CD14-positive monocyte (primary cell): ENCODE data around the gene DLGAP1. TPM values are rescaled to one million over a fixed set of nuclear protein-coding genes. Genes with fewer than 3 reads are reported as not detected.

Experiments used
- DNase-seq, 3 donors: peaks; one replicate each; pipeline ENCODE4 v3.0.0-alpha.2; 2011 to 2022
- H2AFZ ChIP-seq: 2 replicates; pipeline ENCODE4 v1.6.0; 2012; ENCODE audit warnings: mild to moderate bottlenecking, low read depth, low read length, inconsistent platforms; ENCODE audit not compliant: insufficient read depth, poor library complexity, severe bottlenecking
- H3K27ac ChIP-seq, 2 donors: 1 replicate in 1 of 2; 2 replicates in 1 of 2; pipeline ENCODE4 v1.5.1; 2012 to 2013; ENCODE audit warnings: low read length in 2 of 2, control low read depth in 1 of 2, inconsistent platforms in 1 of 2, low read depth in 1 of 2, mild to moderate bottlenecking in 1 of 2
- H3K27me3 ChIP-seq, 2 donors: one replicate each; pipeline versions ENCODE4 v1.6.0 to v1.6.1; 2011 to 2013; ENCODE audit warnings: low read length in 2 of 2; ENCODE audit not compliant: control insufficient read depth in 2 of 2, insufficient read depth in 2 of 2
- H3K36me3 ChIP-seq, 2 donors: replicated peaks in 1 of 2; 1 replicate in 1 of 2; 2 replicates in 1 of 2; pipeline versions ENCODE4 v1.5.1 to v1.6.1; 2012 to 2013; ENCODE audit warnings: low read length in 2 of 2, control low read depth in 1 of 2, inconsistent platforms in 1 of 2, mild to moderate bottlenecking in 1 of 2; ENCODE audit not compliant: insufficient read depth in 2 of 2, control insufficient read depth in 1 of 2
- H3K4me1 ChIP-seq, 2 donors: 1 replicate in 1 of 2; 2 replicates in 1 of 2; pipeline versions ENCODE4 v1.5.1 to v1.6.1; 2012 to 2013; ENCODE audit warnings: low read length in 2 of 2, control low read depth in 1 of 2, inconsistent platforms in 1 of 2, mild to moderate bottlenecking in 1 of 2, moderate library complexity in 1 of 2; ENCODE audit not compliant: insufficient read depth in 2 of 2, control insufficient read depth in 1 of 2
- H3K4me2 ChIP-seq: replicated peaks from 2 replicates; pipeline ENCODE3; 2012; ENCODE audit warnings: low read length, moderate library complexity, mild to moderate bottlenecking; ENCODE audit not compliant: poor library complexity, severe bottlenecking; ENCODE audit errors: extremely low read depth
- H3K4me3 ChIP-seq, 3 experiments: fragments of 200-600 bp in 1 of 3; sonication (generic) in 1 of 3; replicated peaks in 1 of 3; 1 replicate in 2 of 3; 2 replicates in 1 of 3; pipeline ENCODE4 v1.5.1; 2011 to 2013; ENCODE audit warnings: low read length in 3 of 3, mild to moderate bottlenecking in 3 of 3, control low read depth in 2 of 3, low read depth in 2 of 3, inconsistent platforms in 1 of 3, moderate library complexity in 1 of 3
- H3K79me2 ChIP-seq: 2 replicates; pipeline ENCODE4 v1.6.0; 2012; ENCODE audit warnings: mild to moderate bottlenecking, control low read depth, inconsistent platforms, low read length, moderate library complexity; ENCODE audit not compliant: insufficient read depth
- H3K9ac ChIP-seq: 2 replicates; pipeline ENCODE4 v1.6.0; 2017; ENCODE audit warnings: low read length, mild to moderate bottlenecking; ENCODE audit not compliant: insufficient read depth, poor library complexity, severe bottlenecking
- H3K9me3 ChIP-seq, 2 donors: replicated peaks in 1 of 2; 1 replicate in 1 of 2; 2 replicates in 1 of 2; pipeline versions ENCODE4 v1.5.1 to v1.6.1; 2012 to 2013; ENCODE audit warnings: low read length in 2 of 2, control low read depth in 1 of 2; ENCODE audit not compliant: control insufficient read depth in 1 of 2, insufficient read depth in 1 of 2
- H4K20me1 ChIP-seq: 2 replicates; pipeline ENCODE4 v1.6.0; 2012; ENCODE audit warnings: mild to moderate bottlenecking, low read length, control low read depth, moderate library complexity; ENCODE audit not compliant: insufficient read depth
- H3K27ac Mint-ChIP-seq, 7 donors: one replicate each; pipeline ENCODE4 v1.8.0; 2020; ENCODE audit warnings: mild to moderate bottlenecking in 7 of 7, mixed read lengths in 7 of 7, moderate library complexity in 6 of 7, inconsistent platforms in 2 of 7
- H3K27me3 Mint-ChIP-seq, 3 donors: one replicate each; pipeline ENCODE4 v1.8.0; 2021 to 2022; ENCODE audit warnings: low read depth in 3 of 3, mild to moderate bottlenecking in 3 of 3, mixed read lengths in 3 of 3, moderate library complexity in 3 of 3, inconsistent platforms in 1 of 3
- H3K36me3 Mint-ChIP-seq, 2 donors: one replicate each; pipeline ENCODE4 v1.8.0; 2020; ENCODE audit warnings: mixed read lengths in 2 of 2, inconsistent platforms in 1 of 2, mild to moderate bottlenecking in 1 of 2
- H3K4me1 Mint-ChIP-seq: one replicate; pipeline ENCODE4 v1.8.0; 2020; ENCODE audit warnings: mild to moderate bottlenecking, mixed read lengths
- H3K4me3 Mint-ChIP-seq, 2 donors: one replicate each; pipeline ENCODE4 v1.8.0; 2020; ENCODE audit warnings: mild to moderate bottlenecking in 2 of 2, mixed read lengths in 2 of 2, moderate library complexity in 1 of 2
- H3K9me3 Mint-ChIP-seq, 7 donors: one replicate each; pipeline ENCODE4 v1.8.0; 2020 to 2022; ENCODE audit warnings: mixed read lengths in 7 of 7, mild to moderate bottlenecking in 6 of 7, moderate library complexity in 6 of 7, inconsistent platforms in 2 of 7
- CTCF ChIP-seq: fragments of 200-600 bp; IDR thresholded peaks from one replicate; pipeline ENCODE4 v1.8.0; 2022; ENCODE audit warnings: antibody characterized with exemption, mild to moderate bottlenecking
- WGBS: methylation state at CpG from one replicate; pipeline ENCODE4 v1.1.5; 2013; ENCODE audit warnings: missing lambda C conversion rate; ENCODE audit not compliant: insufficient coverage; 5-methylcytosine and 5-hydroxymethylcytosine counted together
- intact Hi-C, 2 donors: fragments of 100-400 bp; cut with micrococcal nuclease; formaldehyde crosslinking; loops; one replicate each; pipeline versions ENCODE4 v1.15.0 to v1.15.1; 2023
- polyA plus RNA-seq, 3 donors: library from polyadenylated mRNA; depleted of rRNA in 1 of 3; unstranded in 2 of 3; stranded (reverse) in 1 of 3; fragments of 300-500 nt in 2 of 3; fragments of >200 nt in 1 of 3; fragmentation: Illumina TruSeq in 2 of 3; gene quantifications; 1 replicate in 2 of 3; 2 replicates in 1 of 3; pipeline ENCODE4 v1.2.3, GENCODE V29; 2012 to 2021

Gene DLGAP1
- polyA plus RNA-seq, 3 donors, result 0.09 to 0.42 TPM; not detected in 1

- Histone ChIP-seq H3K4me1 (peaks cover 47 to 55% of the 10 kb centered on the region in 2 donors), H2AFZ (peak overlapping the region; percentile 73), H3K9me3 (no peaks in the 10 kb centered on the region), H3K27ac (peak overlapping the region; percentile 99), H4K20me1 (peaks cover 3% of the 10 kb centered on the region), H3K9ac (peak overlapping the region; percentile 98), H3K79me2 (peaks cover 29% of the 10 kb centered on the region), H3K36me3 (no peaks in the 10 kb centered on the region), H3K4me3 (peak overlapping the region; percentile 70 to 86 (median 77)), H3K4me2 (peak overlapping the region; percentile 96), H3K27me3 (no peaks in the 10 kb centered on the region)
- peak overlapping the region; percentile 100 for H3K27ac Mint-ChIP-seq
- peaks cover 0 to 3% (median 0%) of the 10 kb centered on the region in 7 donors for H3K9me3 Mint-ChIP-seq
- peaks cover 0 to 4% (median 3%) of the 10 kb centered on the region in 3 donors for H3K27me3 Mint-ChIP-seq
- TF ChIP-seq CTCF, result no peak
- intact Hi-C loops, result loop anchor here (2.0 to 10.0 kb wide), 8 partner anchors 147 to 793 kb away; partner anchors contain the start of genes EMILIN2 (in 1 of the 2), MYL12B (in 1 of the 2) and SMCHD1 (in 1 of the 2)
- peak overlapping the region; percentile 90 to 94 for H3K4me3 Mint-ChIP-seq
- WGBS, result under 1% methylated on average over 57 of the region's 63 CpGs
- H3K36me3 Mint-ChIP-seq, result no peaks in the 10 kb centered on the region
- peaks cover 33% of the 10 kb centered on the region for H3K4me1 Mint-ChIP-seq
- peak; percentile 86 to 98 (median 96) for DNase-seq
These were observed 1006.9 kb downstream of the DLGAP1 start for GRCh38 chr18:3447895-3448837.

- intact Hi-C loops, result loop anchor here (5.0 to 10.0 kb wide), 5 partner anchors 150 to 792 kb away; partner anchors contain the start of genes MYL12B (in 1 of the 2) and SMCHD1 (in 1 of the 2)
- Histone ChIP-seq H3K27me3 (no peaks in the 10 kb centered on the region), H3K27ac (peak overlapping the region; percentile 99), H3K79me2 (peaks cover 20% of the 10 kb centered on the region), H3K4me2 (peak overlapping the region; percentile 96), H2AFZ (peak overlapping the region; percentile 73), H3K9me3 (no peaks in the 10 kb centered on the region), H3K9ac (peak overlapping the region; percentile 98), H4K20me1 (peaks cover 3% of the 10 kb centered on the region), H3K36me3 (no peaks in the 10 kb centered on the region), H3K4me1 (peaks cover 38 to 47% of the 10 kb centered on the region in 2 donors), H3K4me3 (peak overlapping the region; percentile 70 to 86 (median 77))
- H3K9me3 Mint-ChIP-seq, result peaks cover 0 to 3% (median 0%) of the 10 kb centered on the region in 7 donors
- H3K27ac Mint-ChIP-seq, result peak overlapping the region; percentile 100
- DNase-seq, result peak in 2 of 3 donors; percentile 35 to 43
- WGBS, result 0% methylated on average over 8 of the region's 22 CpGs
- peaks cover 0 to 4% (median 4%) of the 10 kb centered on the region in 3 donors for H3K27me3 Mint-ChIP-seq
- H3K36me3 Mint-ChIP-seq, result no peaks in the 10 kb centered on the region
- no peak for TF ChIP-seq CTCF
- H3K4me3 Mint-ChIP-seq, result peak overlapping the region; percentile 90 to 94
- peaks cover 24% of the 10 kb centered on the region for H3K4me1 Mint-ChIP-seq
These were observed 1007.8 kb downstream of the DLGAP1 start for GRCh38 chr18:3447068-3447894.
